ENCODE results near the gene DFFB.

GRCh38 chr1:3828391-3828790 is 28.9 kb upstream of the DFFB start:
- no peak for TF ChIP-seq CTCF (conservative IDR thresholded peaks at IDR 0.05; ENCODE audit: low read depth, low read length)
- TF ChIP-seq EZH2 (IDR thresholded peaks at IDR 0.05; ENCODE audit: low read length, unreplicated experiment), result no peak
